GM18499 (cell line): Measurements from ENCODE around the gene ZNF592.

ENCODE experiments used
- ATAC-seq: cut with Tn5 transposase; IDR thresholded peaks from one replicate; pipeline ENCODE4 v1.9.1; 2021; ENCODE audit warnings: moderate number of reproducible peaks; ENCODE audit not compliant: insufficient read depth, unreplicated experiment

The ZNF592 gene

GRCh38 chr15:84804005-84804900, 55.9 kb downstream of the ZNF592 start:
- ATAC-seq = no peak

- no peak for ATAC-seq
Measured at GRCh38 chr15:84805221-84805620, 56.8 kb downstream of the ZNF592 start.

GRCh38 chr15:84807228-84807627, 58.8 kb downstream of the ZNF592 start:
- ATAC-seq = no peak

GRCh38 chr15:84810073-84810840, 61.9 kb downstream of the ZNF592 start:
- ATAC-seq = no peak

GRCh38 chr15:84811151-84811550, 62.8 kb downstream of the ZNF592 start:
- no peak for ATAC-seq

- ATAC-seq = no peak
Measured at GRCh38 chr15:84811828-84812227, 63.4 kb downstream of the ZNF592 start.

- ATAC-seq = no peak
Measured at GRCh38 chr15:84812842-84813241, 64.5 kb downstream of the ZNF592 start.

- no peak for ATAC-seq
Measured at GRCh38 chr15:84813435-84813834, 65.0 kb downstream of the ZNF592 start.

GRCh38 chr15:84813931-84814330, 65.5 kb downstream of the ZNF592 start:
- no peak for ATAC-seq

- no peak for ATAC-seq
Measured at GRCh38 chr15:84814916-84815315, 66.5 kb downstream of the ZNF592 start.

GRCh38 chr15:84816694-84817465, 68.5 kb downstream of the ZNF592 start, which contains the start of gene ALPK3:
ALPK3 (plus strand) TSS chr15:84817356; CDS start chr15:84817453, 97 bp downstream.
- no peak for ATAC-seq

GRCh38 chr15:84817466-84818081, 69.2 kb downstream of the ZNF592 start:
- ATAC-seq = no peak

GRCh38 chr15:84818261-84819131, 70.1 kb downstream of the ZNF592 start:
- no peak for ATAC-seq

GRCh38 chr15:84819291-84819768, 70.9 kb downstream of the ZNF592 start:
- ATAC-seq = no peak

- no peak for ATAC-seq
Measured at GRCh38 chr15:84819791-84820190, 71.4 kb downstream of the ZNF592 start.

GRCh38 chr15:84821501-84822021, 73.2 kb downstream of the ZNF592 start:
- no peak for ATAC-seq

GRCh38 chr15:84822653-84823281, 74.4 kb downstream of the ZNF592 start:
- ATAC-seq = no peak

- ATAC-seq = no peak
Measured at GRCh38 chr15:84823282-84823878, 75.0 kb downstream of the ZNF592 start.
